HG03520 (cell line): ENCODE data around the gene METTL8.

ENCODE experiments used
- ATAC-seq: cut with Tn5 transposase; IDR thresholded peaks from one replicate; pipeline ENCODE4 v1.9.1; 2021; ENCODE audit warnings: mild to moderate bottlenecking, moderate library complexity; ENCODE audit not compliant: unreplicated experiment

METTL8 gene

DNA sequence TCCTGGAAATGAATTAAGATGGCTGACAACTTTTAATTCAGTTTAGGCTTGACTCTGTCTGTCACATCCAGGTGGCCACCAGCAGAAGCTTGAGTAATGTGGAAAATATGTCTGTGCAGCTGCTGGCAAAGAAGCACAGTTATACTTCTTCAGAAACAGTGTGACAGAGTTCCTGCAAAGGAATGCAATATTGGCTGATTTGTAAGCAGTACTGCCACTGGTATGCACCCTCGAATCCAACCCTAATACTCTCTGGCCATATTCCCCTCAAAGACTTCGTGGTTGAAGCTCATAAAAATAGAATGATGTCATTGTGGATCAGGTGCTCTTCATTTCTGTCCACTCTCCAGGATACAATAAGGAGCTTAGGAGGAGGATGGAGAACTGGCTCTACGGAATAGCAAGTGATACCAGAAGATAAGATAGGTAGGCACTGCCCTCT lies 86.2 kb downstream of the METTL8 start:
- no peak for ATAC-seq

DNA sequence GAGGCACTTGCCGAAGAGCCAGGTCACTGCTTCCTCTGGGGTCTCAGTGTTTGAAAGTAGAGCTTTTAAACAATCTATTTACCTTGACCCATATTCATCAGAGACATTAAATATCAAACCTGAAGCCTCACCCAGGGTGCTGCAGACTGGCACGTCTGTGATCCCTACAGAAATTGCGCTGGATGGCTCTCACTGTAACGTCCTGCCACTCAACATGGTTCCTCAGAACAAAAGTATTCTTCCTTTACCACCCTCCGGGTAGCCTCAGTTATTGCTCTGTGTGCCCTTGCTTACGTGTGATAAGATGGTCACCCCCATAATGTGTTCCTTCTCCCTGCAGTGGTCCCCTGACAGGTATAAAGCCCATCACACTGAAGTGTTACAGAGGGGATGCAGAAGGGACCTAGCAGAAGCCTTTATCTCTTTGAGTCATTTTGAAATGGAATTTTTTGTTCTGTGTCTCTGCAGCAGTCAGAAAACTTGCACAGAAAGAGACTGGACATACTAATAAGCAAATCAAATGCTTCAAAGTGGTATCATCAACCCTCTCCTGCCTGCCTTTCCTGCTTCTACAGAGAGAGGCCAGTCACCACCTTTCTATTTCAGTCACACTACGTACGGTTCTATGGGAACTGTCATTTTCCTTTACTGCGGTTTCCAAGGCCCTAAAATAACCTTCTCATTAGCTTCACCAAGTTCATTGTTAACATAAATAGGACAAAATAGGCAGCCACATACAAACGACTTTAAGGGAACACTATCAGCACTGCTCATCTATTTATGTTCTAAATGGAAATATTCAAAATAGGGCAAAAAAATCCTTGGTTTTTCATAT lies 86.8 kb downstream of the METTL8 start:
- ATAC-seq: no peak

DNA sequence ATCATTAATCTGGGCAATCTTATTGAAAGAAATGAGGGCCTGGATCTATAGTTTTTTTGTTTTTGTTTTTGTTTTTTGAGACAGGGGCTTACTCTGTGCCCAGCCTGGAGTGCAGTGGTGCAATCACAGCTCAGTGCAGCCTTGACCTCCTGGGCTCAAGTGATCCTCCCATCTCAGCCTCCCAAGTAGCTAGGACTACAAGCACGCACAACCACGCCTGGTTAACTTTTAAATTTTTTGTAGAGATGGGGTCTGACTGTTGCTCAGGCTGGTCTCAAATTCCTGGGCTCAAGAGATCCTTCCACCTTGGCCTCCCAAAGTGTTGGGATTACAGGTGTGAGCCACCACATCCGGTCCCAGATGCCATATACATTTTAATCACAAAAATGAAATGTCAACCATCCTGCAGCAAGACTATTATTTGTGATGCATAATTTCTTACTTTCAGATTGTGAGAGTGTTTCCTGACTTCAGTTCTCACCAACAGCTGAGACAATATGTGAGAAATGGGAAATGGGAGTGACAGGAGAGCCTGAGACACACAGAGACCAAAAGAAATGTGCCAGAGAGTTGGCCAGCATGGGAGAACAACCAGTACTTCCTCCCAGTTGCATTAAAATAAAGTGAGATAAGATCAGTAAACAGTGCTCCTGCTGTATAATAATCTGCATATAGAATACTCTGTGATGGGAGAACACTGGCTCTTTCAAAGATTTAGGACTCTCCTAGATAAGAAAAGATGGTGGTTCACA lies 87.6 kb downstream of the METTL8 start:
- ATAC-seq: no peak

DNA sequence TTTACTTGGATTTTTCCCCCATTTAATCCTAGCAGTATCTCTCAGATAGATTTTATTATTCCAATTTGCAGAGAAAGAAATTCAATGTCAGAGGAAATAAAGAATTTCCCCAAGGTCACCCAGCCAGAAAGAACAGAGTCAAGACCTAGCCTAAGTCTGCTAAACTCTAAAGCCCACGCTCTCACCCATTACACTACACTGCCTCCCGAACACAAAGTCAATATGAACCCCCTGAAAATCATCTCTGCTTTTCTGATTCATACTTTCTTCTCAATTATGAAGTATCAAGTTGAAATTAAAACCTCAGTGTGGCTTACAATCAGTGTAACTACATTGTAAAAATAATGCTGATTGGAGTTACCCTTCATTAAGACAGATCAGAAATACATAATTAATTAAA lies 89.6 kb downstream of the METTL8 start:
- no peak for ATAC-seq

DNA sequence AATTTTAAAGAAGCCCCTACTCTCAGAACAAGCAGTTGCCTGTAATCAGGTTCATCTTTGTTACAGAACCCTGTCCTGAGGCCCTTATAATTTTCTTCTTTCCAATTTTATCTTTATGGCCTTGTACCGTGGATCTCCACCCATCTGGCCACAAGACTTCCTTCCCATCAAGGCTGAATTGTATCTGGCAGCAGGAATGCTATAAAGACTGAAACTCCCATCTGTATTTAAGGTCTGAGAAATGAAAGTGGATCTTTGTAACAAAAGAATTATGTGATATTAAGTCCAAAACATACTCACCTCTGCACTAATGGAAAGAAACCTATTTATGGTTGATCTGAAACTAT lies 91.8 kb downstream of the METTL8 start:
- no peak for ATAC-seq

DNA sequence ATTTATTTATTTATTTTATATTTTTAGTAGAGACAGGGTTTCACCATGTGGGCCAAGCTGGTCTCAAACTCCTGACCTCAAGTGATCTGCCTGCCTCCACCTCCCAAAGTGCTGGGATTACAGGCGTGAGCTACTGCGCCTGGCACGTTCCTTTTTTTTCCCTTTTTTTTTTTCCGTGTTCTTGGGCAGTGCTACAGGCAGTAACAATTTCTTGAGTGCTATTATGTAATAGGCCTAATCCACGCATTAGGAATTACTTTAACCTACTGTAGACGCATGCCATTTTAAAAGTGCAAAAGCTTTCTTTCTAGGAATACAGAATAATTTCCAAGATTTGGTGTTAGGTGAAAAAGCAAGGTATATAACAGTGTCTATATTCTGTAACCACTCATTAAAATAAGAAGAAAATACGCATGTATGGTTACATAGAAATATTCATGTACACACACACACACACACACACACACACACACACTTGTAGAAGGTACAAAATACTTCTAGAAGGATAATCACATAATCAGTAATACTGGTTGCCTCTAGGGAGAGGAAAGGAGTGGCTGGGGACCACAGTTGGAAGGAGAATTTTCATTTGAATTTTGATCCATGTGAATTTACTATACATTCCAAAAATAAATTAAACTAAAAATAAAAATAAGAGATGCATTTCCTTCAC lies 92.3 kb downstream of the METTL8 start:
- ATAC-seq: no peak

DNA sequence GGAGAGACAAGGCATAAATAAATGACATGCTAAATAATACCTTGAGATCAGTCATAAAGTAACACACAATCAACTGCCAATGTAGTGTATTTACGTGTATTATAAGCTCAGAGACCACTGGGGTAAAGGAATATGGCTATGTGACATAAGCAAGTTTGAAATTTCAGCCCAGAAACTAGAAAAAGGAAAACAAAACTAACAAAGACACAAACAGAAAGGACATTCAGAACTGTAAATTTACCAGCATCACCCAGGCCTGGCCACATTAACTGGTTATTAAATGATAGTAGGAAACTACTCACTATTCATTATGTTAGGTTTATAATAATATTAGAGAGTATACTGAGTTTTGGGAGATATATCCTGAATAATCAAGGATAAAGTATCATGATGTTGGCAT lies 98.8 kb downstream of the METTL8 start:
- no peak for ATAC-seq

DNA sequence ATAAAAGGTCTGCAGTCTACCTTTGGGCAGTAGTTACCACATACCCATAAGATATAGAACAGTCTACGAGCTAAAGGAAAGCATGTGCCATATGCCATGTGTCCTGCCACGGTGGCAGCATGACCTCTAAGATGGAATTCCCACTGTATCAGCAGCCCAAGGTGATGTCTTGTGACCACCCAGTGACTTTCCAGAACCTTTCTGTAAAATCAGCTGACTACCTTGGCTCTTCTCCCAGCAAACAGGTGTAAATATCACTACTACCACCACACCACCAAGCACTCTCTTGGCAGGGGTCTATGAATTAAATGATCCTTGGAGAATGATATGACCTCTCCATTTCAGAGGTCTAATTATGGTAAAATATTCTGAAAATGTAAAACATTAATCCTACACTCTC lies 99.6 kb downstream of the METTL8 start:
- ATAC-seq: no peak

DNA sequence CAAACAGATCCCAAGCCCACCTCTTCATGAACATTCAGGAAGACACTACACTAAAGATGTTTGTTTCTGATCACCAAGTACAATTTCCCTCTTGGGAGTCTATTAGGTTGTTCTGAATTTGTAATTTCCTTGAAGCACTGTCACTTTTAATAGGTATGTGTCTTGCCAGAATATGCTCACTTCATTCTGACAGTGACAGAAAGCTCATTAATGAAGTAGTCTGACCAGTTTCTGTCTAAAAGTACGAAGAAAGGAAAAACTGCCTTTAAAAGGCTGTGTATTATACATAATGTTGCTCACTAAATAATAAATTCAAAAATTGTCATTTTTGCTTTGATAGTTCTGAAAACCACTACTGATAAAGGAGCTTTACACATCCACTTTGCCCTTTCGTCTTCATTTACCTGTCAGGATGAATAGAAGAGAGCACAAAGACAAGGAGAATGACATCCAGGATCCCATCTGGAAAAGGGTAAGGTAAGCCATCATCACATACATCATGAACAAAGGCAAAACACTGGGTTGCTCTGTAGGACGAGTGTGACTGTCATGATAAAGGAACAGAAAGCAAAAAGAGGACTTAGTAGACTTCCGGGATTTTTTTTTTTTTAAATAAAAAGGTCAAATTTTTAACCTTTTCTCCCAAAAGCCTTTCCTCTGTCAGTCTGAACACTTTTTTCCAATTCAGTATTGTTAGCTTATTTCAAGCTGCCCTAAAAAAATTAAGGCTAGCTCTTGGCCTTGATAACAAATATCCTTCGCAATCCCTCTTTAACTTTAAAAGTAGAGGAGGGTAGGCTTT lies 103.4 kb downstream of the METTL8 start:
- ATAC-seq: no peak

DNA sequence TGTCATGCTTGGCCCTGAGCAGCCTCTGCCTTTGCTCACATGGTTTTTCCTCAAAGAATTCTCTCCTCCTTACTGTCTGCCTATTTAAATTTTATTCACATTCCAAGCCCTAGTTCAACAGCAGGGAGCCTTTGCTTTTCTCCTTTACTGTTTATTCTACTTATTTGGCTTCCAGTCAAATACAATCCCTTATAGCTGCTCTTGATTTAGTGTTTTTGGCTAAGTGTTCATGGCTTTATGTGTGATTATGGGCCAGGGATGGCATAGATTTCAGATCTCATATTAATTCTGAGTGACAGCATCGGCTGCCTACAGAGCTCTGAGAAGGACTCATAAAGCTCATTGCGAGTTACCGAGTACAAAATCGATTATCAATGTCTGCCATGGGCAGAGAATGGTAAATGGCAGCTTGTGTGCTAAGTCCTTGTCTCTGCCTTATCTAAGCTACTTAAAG lies 106.7 kb downstream of the METTL8 start:
- ATAC-seq: no peak

DNA sequence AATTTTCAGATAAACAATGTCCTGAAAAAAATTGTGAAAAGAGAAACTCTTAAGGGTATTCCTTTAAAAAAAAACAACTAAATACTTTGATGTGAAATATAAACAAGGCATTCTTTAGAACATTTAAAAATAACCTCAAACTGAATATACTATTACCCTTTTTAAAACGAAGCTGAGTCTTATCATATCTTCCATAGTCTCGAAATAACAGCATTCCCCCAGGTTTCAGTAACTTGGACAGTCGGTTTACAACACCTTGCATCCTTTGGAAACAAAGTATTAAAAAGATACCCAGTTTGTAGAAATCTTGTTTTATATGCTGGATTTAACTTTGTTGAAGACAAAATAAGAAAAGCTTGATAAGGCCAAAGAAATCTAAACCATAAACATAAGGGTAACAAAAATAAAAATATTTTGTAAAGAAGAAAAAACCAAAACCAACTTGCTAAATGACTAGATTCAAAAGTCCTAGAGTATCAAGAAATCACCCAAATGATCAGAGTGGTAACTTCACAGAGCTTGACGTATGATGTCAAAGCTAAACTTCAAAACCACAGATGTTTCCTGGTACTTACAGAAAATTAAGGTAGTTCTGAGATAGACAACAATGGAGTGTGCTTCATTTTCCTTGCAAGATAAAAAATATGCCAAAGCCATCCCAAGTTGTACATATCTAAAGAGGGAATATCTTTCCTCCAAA lies 107.8 kb downstream of the METTL8 start:
- peak; percentile 46 for ATAC-seq

DNA sequence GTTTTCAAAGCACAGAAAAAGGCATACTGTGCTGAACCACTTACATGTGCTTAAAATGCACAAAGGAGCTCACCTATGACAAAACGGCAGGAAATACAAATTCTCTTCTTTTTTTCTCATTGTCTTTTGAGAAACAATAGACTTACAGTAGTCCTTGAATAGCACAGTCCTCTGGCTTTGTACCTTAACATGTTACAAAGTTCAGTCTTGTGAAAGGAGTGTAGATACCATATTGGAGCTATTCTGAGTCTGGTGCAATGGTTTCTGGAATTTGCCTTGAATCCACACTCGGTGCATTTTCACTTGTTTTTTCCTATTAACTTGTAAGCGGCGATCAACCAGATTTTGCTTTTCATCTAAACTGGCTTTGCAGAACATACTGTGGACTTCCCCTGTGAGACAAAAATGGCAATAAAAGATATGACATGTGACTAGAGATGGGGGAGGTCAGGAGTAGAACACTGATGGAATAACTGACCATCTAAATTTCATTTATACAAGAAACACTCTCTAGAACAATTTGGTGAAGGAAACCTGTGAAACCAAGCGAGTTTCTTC lies 109.7 kb downstream of the METTL8 start:
- ATAC-seq: no peak

DNA sequence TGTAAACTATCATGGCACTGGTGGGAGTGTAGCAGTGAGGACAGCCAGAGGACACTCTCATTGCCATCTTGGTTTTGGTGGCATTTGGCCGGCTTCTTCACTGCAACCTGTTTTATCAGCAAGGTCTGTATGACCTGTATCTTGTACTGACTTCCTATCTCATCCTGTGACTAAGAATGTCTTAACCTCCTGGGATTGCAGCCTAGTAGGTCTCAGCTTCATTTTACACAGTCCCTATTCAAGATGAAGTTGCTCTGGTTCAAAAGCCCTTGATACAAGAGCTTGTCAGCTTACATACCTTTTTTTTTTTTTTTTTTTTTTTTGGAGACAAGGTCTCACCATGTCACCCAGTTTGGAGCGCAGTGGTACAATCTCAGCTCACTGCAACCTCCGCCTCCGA lies 110.9 kb downstream of the METTL8 start:
- no peak for ATAC-seq

DNA sequence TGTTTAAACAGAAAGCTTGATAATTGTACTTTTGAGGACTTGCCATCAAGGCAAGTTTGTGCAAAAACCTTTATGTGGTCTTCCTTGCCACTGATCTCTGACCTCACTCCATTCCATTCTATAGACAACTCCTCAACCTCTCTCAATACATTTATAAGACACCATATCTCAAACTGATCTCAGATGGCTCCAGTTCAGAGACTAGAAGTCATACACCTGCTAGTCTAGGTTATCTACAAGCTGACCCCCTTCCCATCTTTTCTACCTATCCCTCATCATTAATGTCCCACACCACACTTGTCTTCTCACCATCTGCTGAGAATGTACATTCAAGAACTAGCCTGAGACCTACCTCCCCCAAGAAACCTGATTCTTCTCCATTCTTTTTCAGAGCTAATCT lies 113.1 kb downstream of the METTL8 start:
- no peak for ATAC-seq

DNA sequence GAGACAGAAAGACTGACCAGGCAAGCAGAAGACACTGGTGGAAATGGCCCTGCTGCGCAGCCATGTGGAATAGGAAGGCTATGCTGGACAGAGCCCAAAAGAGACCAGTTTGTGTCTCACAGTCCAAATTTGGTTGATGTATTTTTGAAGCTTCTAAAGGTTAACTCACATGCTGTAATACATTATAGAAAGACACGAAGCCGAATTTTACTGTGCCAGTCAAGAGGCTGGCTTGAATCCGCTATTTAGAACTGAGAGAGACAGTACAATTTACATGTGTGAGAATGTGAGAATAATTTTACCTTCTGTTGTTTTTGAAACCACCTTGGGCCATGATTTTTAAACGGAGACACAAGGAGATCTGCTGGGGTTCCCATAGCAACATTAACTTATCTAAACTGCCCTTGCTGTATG lies 113.6 kb downstream of the METTL8 start:
- ATAC-seq: peak; percentile 29

DNA sequence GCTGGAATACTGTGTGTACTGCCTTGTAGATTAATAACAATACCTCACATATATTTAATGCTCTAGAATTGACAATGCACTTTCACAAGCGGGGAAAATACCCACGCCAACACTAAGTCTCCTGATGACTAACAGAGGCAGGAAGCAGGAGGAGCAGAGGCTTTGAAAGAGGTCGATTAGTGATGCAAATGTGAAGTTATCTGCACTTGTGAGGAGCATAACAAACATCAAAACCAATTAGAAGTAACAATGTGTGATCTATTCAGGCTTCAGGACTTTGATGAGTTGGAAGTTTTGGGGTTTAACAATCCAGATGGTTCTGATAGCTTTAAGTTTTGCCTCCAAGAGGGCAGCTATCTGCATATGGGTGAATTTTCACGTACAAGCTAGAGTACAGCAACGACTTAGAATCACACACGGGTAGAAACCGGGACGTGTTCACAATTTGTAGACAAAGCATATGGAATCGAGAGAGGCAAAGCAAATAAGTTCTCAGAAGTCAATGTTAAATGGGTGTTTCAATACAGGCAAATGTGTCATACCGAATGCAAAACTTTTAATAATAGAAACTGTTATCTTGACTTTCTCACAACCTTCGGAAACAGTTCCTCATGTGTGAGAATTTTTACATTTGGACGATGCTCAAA lies 114.5 kb downstream of the METTL8 start:
- peak; percentile 37 for ATAC-seq

DNA sequence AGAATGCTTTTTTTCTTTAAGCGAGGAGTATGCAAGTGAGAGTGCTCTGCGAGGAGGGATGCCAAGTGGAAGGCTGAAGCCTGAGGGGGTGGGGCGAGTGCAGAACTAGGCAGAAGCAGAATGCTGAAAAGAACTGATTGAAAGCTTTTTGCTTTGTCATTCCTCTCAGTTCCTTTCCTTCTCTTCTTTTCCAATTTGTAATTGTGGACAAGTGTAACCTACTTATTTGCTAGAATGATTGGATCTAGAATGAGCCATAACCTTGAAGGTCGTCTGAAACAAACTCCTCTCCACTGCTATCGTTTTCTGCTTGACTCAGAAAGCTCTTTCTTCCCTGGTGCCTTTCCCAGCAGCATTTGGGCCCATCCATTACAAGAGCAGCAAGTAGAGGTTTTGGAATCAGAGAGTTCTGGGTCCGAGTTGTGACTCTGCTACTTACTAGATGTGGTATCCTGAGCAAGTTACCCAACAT lies 115.3 kb downstream of the METTL8 start:
- no peak for ATAC-seq

DNA sequence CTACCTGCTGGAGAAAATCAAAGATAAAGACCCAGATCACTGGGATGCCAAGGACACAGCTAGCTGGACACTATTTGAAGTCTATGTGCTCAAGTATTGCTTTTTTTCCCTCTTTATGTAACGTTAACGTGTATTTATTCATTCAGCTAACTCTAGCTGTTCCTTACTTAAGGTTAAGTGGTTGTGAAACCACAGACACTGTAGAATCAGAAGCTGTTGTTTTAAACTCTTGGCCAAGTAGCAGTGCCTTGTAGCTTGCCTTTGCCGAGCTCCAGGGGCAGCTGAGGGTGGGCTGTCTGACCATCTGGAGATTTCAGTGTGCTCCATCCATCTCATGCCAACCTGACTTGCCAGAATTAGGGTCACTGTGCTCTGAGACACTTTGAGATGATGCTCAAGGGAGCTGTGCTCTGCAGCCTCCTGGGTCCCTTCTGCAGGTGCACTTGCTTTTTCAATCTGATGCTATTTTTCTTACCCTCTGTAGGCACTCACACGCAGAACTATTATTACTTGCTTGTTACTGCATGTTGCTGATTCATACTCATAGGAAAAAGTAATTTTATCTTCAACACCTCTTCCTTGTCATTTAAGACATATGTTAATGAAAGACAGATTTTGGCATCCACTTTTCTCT lies 116.2 kb downstream of the METTL8 start:
- no peak for ATAC-seq
